SIG-M5 treated with dmso at 0.1 percent for 504 hours (cell line): ENCODE measurements around the gene YIF1A.

Experiments used
- DNase-seq: peaks from one replicate; lab custom pipeline; 2025; ENCODE audit not compliant: unreplicated experiment; lab: John Stamatoyannopoulos, UW

The YIF1A gene

DNA sequence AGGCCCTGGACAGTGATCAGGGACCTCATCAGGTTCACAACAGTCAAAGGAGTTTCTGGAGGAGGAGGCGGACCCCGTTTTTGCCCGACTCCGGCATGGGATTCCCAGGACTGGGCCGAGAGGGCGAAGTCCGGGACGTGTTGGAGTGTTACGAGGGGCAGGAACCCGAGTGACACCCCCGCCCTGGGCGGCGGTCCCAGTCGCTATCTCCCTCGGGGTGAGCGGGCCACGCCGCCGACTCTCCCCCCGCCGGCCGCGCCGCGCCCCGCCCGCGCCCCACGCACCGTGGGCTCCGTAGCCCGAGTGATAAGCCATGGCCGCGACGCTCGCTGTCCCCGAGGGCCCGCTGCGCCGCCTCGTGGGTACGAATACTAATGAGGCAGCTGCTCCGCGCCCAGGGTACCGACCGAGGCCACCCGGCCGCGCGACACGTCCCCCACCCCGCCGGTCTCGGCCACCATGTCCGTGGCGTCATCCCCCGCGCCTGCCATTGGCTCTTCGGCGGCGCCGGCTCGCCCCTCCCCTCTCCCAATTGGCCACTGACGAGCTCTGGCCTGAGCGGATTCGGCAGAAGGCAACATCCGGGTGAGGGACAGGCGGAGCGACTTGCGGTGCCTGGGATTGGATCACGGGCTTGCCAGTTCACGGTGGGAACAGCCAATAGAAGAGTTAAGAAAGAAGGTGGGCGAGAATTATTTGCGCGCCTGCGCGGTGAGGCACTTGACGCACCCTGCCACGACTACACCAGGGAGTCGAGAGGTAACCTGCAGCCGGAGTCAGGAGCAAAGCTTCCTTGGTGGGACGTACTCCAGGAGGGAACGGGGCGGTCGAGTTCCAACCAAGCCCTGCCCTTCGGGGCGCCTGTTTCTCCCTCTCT, at the start of gene YIF1A:
YIF1A (minus strand) TSS at position 473 of the 877 bp plus-strand sequence; CDS start at position 315, 158 bp downstream.
- DNase-seq, result peak; percentile 99

- no peak for DNase-seq
Observed at GRCh38 chr11:66337103-66337899, 48.4 kb upstream of the YIF1A start.

- peak; percentile 41 for DNase-seq
Observed at GRCh38 chr11:66336234-66337102, 47.5 kb upstream of the YIF1A start, which contains the start of gene RIN1. Gene RIN1, minus strand, starts transcription at chr11:66336434. Its CDS starts 32 bp downstream, at chr11:66336402.

- no peak for DNase-seq
Observed at GRCh38 chr11:66335531-66336233, 46.7 kb upstream of the YIF1A start.

GRCh38 chr11:66334605-66335442, 45.9 kb upstream of the YIF1A start:
- DNase-seq, result peak; percentile 41

- DNase-seq, result no peak
Observed at GRCh38 chr11:66333896-66334604, 45.1 kb upstream of the YIF1A start.

DNA sequence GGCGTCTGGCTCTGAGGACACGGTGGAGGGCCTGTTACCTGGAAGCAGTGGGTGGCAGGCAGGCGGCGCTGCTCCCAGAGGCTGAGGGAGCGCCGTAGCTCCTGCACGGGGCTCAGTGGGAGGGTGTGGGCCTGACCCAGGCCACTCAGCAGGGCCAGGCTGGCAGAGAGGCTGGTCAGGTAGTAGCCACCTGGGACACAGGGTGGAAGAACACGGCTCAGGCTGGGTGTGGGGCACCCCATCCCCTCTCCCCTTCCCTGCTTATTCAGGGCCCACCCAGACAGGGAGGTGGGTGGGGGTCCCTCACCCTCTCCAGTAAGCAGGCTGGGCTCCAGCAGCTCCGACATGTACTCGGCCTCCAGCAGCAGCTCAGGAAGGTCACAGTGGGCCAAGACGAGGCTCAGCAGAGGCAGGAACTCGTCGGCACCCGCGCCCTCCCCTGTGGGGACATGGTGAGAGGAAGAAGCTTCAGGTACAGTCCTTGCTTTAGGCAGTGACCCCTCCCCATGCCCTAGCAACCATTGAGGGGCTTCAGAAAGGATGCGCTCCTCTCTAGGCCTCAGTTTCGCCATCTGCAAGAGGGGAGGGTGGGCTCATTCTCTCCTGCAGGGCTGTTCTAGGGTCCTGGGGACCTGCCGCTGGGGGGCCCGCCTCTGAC, 44.4 kb upstream of the YIF1A start:
- no peak for DNase-seq

DNA sequence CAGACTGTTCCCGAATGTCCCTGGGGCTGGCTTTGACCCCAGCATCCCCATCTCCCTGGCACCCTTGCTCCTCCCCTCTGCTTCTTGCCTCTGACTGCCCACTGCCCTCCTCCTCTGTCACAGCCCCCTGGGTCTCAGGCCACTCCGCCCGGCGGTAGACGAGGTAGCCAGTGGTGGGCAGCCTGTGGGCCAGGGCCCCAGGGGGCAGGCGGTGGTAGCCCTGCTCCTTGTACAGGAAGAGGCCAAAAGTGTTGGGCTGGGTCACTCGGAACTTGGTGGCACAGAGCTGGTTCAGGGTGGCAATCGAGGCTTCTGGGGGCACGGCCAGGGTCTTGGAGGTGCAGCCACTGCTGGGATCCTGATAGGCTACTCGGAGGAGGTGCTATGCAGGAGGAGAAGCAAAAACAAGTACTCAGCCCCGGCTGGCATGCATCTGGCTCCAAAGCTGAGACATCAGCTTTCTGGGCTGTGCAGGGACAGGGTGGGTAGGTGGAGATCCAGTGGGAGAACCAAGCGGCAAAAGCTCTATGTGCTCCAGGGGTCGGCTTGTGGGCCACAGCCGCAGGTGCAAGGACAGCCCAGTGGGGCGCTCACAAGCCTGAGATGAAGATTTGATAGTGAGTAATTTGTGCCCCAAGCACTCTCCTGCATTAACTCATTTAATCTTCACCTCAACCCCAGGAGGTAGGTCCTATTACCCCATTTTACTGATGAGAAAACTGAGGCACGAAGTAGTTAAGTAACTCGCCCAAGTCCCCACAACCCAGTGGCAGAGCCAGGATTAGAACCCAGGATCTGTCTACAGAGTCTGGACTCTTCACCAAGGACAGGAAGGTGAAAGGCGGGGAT, 43.7 kb upstream of the YIF1A start:
- no peak for DNase-seq

- no peak for DNase-seq
Observed at GRCh38 chr11:66331542-66332370, 42.8 kb upstream of the YIF1A start.

GRCh38 chr11:66330931-66331330, 42.0 kb upstream of the YIF1A start:
- DNase-seq, result no peak

DNA sequence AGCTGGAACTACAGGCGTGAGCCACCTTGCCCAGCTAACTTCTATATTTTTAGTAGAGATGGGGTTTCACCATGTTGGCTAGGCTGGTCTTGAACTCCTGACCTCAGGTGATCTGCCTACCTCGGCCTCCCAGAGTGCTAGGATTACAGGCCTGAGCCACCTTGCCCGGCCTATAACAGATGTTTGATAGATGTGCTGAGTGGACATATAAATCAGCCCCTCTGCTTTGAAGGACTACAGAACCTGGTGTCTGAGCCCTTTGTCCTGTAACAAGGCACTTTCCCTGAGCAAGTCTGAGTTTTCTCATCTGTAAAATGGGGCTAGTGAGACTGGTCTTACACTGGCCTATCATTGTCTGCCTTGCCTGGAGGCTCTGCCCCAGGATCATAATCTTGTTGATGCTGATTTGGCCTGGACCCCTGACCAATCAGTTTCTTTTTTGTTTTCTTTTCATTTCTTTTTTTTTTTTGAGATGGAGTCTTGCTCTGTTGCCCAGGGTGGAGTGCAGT, 40.3 kb upstream of the YIF1A start:
- DNase-seq, result no peak

DNA sequence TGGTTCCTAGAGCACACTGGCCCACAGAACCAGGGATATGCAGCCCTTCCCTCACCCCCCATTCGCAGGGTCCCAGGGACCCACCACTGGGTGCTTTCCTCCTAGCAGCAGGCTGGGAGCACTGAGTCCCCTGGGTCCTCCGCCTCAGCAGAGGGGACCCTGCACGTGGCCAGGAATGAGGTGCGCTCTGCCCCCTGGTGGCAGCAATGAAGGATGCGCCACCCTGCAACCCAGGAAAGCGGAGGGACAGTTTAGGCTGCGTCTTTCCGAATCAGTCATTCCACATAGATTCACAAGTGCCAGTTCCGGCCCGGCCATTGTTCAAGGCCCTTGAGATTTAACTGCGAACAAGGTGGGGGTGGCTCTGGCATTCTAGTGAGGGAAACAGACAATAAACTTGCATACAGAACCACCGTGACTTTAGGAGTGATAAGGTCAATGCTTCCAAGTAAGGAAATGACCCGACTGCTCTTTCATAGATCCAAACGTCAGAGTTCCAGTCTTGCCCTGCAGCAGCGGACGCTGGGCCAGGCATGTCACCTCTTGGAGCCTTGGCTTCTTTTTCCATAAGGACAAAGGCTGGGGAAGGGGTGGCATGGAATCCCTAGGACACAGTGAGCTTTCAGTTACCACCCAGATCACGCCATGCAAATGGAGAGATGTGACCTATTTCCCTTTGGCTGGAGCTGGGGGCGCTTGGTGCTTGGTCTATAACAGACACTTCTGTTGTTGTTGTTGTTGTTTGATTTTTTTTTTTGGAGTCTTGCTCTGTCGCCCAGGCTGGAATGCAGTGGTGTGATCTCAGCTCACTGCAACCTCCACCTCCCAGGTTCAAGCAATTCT, 39.6 kb upstream of the YIF1A start:
- DNase-seq, result peak; percentile 72

- no peak for DNase-seq
Observed at GRCh38 chr11:66328031-66328301, 39.0 kb upstream of the YIF1A start.

GRCh38 chr11:66327171-66328030, 38.5 kb upstream of the YIF1A start:
- no peak for DNase-seq
